Effector memory CD4-positive, alpha-beta T cell (primary cell): ENCODE measurements around the gene CCDC69.
"Not testable (repeated sequence)": the region's sequence is repeated elsewhere in the genome, so short reads cannot be mapped to it uniquely, and the experiment has no call there.

Experiments used
- DNase-seq, 3 donors: peaks; one replicate each; pipeline ENCODE4 v3.0.0-alpha.2; 2020
- H3K27ac ChIP-seq: 2 replicates; pipeline ENCODE4 v1.7.0; 2013; ENCODE audit warnings: mild to moderate bottlenecking, low read length, moderate library complexity; ENCODE audit not compliant: insufficient read depth, poor library complexity, severe bottlenecking
- H3K27me3 ChIP-seq: replicated peaks from 2 replicates; pipeline ENCODE4 v1.7.0; 2013; ENCODE audit warnings: mild to moderate bottlenecking, low read length; ENCODE audit not compliant: insufficient read depth, control insufficient read depth, poor library complexity, severe bottlenecking
- H3K36me3 ChIP-seq: 2 replicates; pipeline ENCODE4 v1.7.0; 2013; ENCODE audit warnings: mild to moderate bottlenecking, low read length, moderate library complexity; ENCODE audit not compliant: control insufficient read depth, insufficient read depth
- H3K4me1 ChIP-seq: 2 replicates; pipeline ENCODE4 v1.7.0; 2013; ENCODE audit warnings: low read length, mild to moderate bottlenecking; ENCODE audit not compliant: control insufficient read depth, insufficient read depth, poor library complexity, severe bottlenecking
- H3K4me3 ChIP-seq: 2 replicates; pipeline ENCODE4 v1.7.0; 2013; ENCODE audit warnings: low read length, low read depth, mild to moderate bottlenecking; ENCODE audit not compliant: insufficient read depth, poor library complexity, severe bottlenecking
- H3K9me3 ChIP-seq: 2 replicates; pipeline ENCODE4 v1.7.0; 2013; ENCODE audit warnings: mild to moderate bottlenecking, low read length, moderate library complexity; ENCODE audit not compliant: control insufficient read depth

Gene CCDC69

DNA sequence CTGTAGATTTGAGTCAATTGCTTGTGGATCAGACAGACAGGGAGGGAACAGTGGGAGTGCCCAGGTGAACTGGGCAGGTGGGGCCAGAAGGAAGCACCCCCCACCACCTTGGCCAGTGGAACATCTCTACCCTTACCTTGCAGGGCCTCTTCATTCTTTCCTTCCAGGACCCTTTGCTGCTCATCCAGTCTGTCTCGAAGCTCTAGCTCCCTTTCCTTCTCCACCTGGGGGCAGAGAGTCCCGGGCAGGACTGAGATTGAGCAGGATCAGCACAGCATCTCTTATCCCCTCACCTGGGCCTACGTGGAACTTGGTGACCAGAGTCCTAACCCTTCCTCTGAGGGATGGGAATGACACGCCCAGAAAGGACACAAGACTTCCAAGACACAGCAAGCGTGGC lies 25.0 kb downstream of the CCDC69 start:
- peaks cover 30% of the 10 kb centered on the region for H3K36me3 ChIP-seq
- H3K4me3 ChIP-seq, result no peak overlapping the region
- no peak for DNase-seq
- H3K4me1 ChIP-seq, result peaks cover 9% of the 10 kb centered on the region
- no peak overlapping the region for H3K27ac ChIP-seq
- H3K27me3 ChIP-seq, result no peaks in the 10 kb centered on the region
- H3K9me3 ChIP-seq, result no peaks in the 10 kb centered on the region

DNA sequence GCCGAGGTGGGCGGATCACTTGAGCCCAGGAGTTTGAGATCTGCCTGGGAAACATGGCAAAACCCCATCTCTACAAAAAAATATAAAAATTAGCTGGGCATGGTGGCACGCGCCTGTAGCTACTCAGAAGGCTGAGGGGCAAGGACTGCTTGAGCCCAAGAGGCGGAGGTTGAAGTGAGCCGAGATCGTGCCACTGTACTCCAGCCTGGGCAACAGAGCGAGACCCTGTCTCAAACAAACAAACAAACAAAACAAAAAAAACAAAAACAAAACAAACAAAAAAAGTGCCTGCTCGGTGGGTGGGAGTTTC lies 26.6 kb downstream of the CCDC69 start:
- not testable (repeated sequence) for DNase-seq, H3K9me3 ChIP-seq, H3K27me3 ChIP-seq, H3K27ac ChIP-seq, H3K4me1 ChIP-seq, H3K4me3 ChIP-seq
- peaks cover 32% of the 10 kb centered on the region for H3K36me3 ChIP-seq

GRCh38 chr5:151196556-151197290 lies 27.2 kb downstream of the CCDC69 start:
- no peaks in the 10 kb centered on the region for H3K9me3 ChIP-seq

DNA sequence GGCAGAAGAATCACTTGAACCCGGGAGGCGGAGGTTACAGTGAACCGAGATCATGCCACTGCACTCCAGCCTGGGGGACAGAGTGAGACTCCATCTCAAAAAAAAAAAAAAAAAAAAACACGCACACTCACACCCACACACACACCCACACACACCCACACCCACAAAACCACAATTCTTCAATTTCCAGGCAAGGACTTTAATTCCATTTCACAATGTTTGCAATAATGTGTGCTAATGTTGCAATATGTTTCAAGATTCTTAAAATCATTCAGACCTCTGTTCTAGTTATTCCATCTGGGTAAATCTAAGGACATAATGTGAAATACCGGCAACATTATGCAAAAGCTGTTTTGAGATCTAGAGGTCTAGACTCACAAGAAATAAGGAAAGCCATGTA lies 28.3 kb downstream of the CCDC69 start:
- Histone ChIP-seq H3K27ac (no peak overlapping the region), H3K36me3 (peaks cover 26% of the 10 kb centered on the region), H3K27me3 (no peaks in the 10 kb centered on the region), H3K4me1 (no peaks in the 10 kb centered on the region), H3K9me3 (no peaks in the 10 kb centered on the region), H3K4me3 (no peak overlapping the region)
- DNase-seq, result no peak

More at GRCh38 chr5:151196556-151197290, 27.2 kb downstream of the CCDC69 start:
- no peak for DNase-seq
- H3K36me3 ChIP-seq, result peaks cover 32% of the 10 kb centered on the region
- no peak overlapping the region for H3K4me3 ChIP-seq
- H3K27me3 ChIP-seq, result no peaks in the 10 kb centered on the region
- H3K4me1 ChIP-seq, result no peaks in the 10 kb centered on the region
- H3K27ac ChIP-seq, result no peak overlapping the region

- H3K4me3 ChIP-seq, result no peak overlapping the region
- H3K9me3 ChIP-seq, result no peaks in the 10 kb centered on the region
- H3K4me1 ChIP-seq, result no peaks in the 10 kb centered on the region
- DNase-seq, result no peak
- H3K27me3 ChIP-seq, result no peaks in the 10 kb centered on the region
- H3K27ac ChIP-seq, result no peak overlapping the region
- H3K36me3 ChIP-seq, result peaks cover 28% of the 10 kb centered on the region
Measured at GRCh38 chr5:151192626-151193025, 31.3 kb downstream of the CCDC69 start.

DNA sequence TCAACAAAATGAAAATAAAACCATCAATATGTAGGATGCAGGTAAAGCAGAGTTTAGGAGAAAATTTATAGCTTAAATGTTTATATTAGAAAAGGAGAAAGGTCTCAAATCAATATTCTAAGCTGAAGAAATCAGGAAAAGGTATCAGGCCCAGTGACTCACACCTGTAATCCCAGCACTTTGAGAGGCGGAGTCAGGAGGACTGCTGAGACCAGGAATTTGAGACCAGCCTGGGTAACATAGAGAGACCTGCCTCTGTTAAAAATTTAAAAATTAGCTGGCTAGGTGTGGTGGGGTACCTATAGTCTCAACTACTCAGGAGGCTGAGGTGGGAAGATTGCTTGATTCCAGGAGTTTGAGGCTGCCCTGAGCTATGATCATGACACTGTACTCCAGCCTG lies 32.2 kb downstream of the CCDC69 start:
- no peaks in the 10 kb centered on the region for H3K4me1 ChIP-seq
- no peaks in the 10 kb centered on the region for H3K27me3 ChIP-seq
- no peak overlapping the region for H3K4me3 ChIP-seq
- H3K36me3 ChIP-seq, result peaks cover 35% of the 10 kb centered on the region
- H3K9me3 ChIP-seq, result no peaks in the 10 kb centered on the region
- DNase-seq, result no peak
- no peak overlapping the region for H3K27ac ChIP-seq

GRCh38 chr5:151189151-151189550 lies 34.7 kb downstream of the CCDC69 start:
- H3K36me3 ChIP-seq, result peaks cover 57% of the 10 kb centered on the region
- H3K9me3 ChIP-seq, result no peaks in the 10 kb centered on the region
- H3K27me3 ChIP-seq, result no peaks in the 10 kb centered on the region
- DNase-seq, result no peak
- H3K4me3 ChIP-seq, result no peak overlapping the region
- H3K4me1 ChIP-seq, result no peaks in the 10 kb centered on the region
- no peak overlapping the region for H3K27ac ChIP-seq

- no peaks in the 10 kb centered on the region for H3K9me3 ChIP-seq
- DNase-seq, result no peak
- H3K27me3 ChIP-seq, result no peaks in the 10 kb centered on the region
- H3K4me1 ChIP-seq, result no peaks in the 10 kb centered on the region
- no peak overlapping the region for H3K4me3 ChIP-seq
- H3K27ac ChIP-seq, result no peak overlapping the region
- peaks cover 77% of the 10 kb centered on the region for H3K36me3 ChIP-seq
Measured at GRCh38 chr5:151186538-151186937, 37.4 kb downstream of the CCDC69 start.

GRCh38 chr5:151186052-151186451 lies 37.8 kb downstream of the CCDC69 start:
- Histone ChIP-seq H3K27ac (no peak overlapping the region), H3K36me3 (peaks cover 77% of the 10 kb centered on the region)

GRCh38 chr5:151184316-151185042 lies 39.4 kb downstream of the CCDC69 start:
- no peak for DNase-seq
- H3K4me1 ChIP-seq, result no peaks in the 10 kb centered on the region
- no peak overlapping the region for H3K27ac ChIP-seq
- H3K27me3 ChIP-seq, result no peaks in the 10 kb centered on the region
- H3K4me3 ChIP-seq, result no peak overlapping the region
- H3K9me3 ChIP-seq, result no peaks in the 10 kb centered on the region
- H3K36me3 ChIP-seq, result peaks cover 74% of the 10 kb centered on the region

More at GRCh38 chr5:151186052-151186451, 37.8 kb downstream of the CCDC69 start:
- Histone ChIP-seq H3K4me1 (no peaks in the 10 kb centered on the region), H3K9me3 (no peaks in the 10 kb centered on the region), H3K4me3 (no peak overlapping the region), H3K27me3 (no peaks in the 10 kb centered on the region)
- no peak for DNase-seq
